ENCODE data around the gene POLN.

- no peak for TF ChIP-seq EZH2 (IDR thresholded peaks at IDR 0.05)
- TF ChIP-seq POLR2AphosphoS5 (IDR thresholded peaks at IDR 0.05; ENCODE audit: borderline replicate concordance, low read depth, low read length): no peak
- TF ChIP-seq FOXP2 (optimal IDR thresholded peaks at IDR 0.05; ENCODE audit: control extremely low read depth, extremely low read length, insufficient read depth): no peak
These were observed 19.4 kb upstream of the POLN start for GRCh38 chr4:2261110-2261852.

Data from SK-N-MC (cell line).